K562 (cell line): Measurements from ENCODE around the gene OSBPL10. TPM values are rescaled to one million over a fixed set of nuclear protein-coding genes. Genes with fewer than 3 reads are reported as not detected.

Source experiments
- ARNT ChIP-seq, 2 experiments: fragments of 450-650 bp; IDR thresholded peaks; 2 replicates each; pipeline ENCODE4 v1.6.1; 2016; ENCODE audit warnings: mild to moderate bottlenecking in 1 of 2
- BCLAF1 ChIP-seq, 2 experiments: fragments of 450-650 bp in 1 of 2; IDR thresholded peaks; 2 replicates each; pipeline ENCODE4 v1.6.1; 2011 to 2017; ENCODE audit warnings: low read depth in 2 of 2, antibody characterized with exemption in 1 of 2, borderline replicate concordance in 1 of 2, low read length in 1 of 2, mild to moderate bottlenecking in 1 of 2, mixed read lengths in 1 of 2; ENCODE audit not compliant: control insufficient read depth in 1 of 2
- CREB3 ChIP-seq: fragments of 450-650 bp; conservative IDR thresholded peaks from 2 replicates; pipeline ENCODE4 v1.6.1; 2016; ENCODE audit warnings: missing genetic modification characterization, low read depth, mild to moderate bottlenecking, missing compliant biosample characterization, moderate library complexity
- FOSL1 ChIP-seq: fragments of 200-800 bp; sonication (Bioruptor generic); conservative IDR thresholded peaks from 2 replicates; pipeline ENCODE4 v1.6.1; 2016; ENCODE audit warnings: missing genetic modification characterization, missing compliant biosample characterization
- KLF1 ChIP-seq: fragments of 450-650 bp; IDR thresholded peaks from 2 replicates; pipeline ENCODE4 v1.6.1; 2016; ENCODE audit warnings: missing genetic modification characterization, missing compliant biosample characterization
- RNF2 ChIP-seq: sonication (generic); IDR thresholded peaks from 2 replicates; pipeline ENCODE4 v1.6.1; 2016
- TCF15 ChIP-seq: fragments of 250-450 bp; sonication (Bioruptor Pico); IDR thresholded peaks from 2 replicates; pipeline ENCODE4 v1.8.0; 2022; ENCODE audit warnings: moderate library complexity, mild to moderate bottlenecking, inconsistent platforms
- YY1 ChIP-seq, 3 experiments: IDR thresholded peaks; 2 replicates each; pipeline ENCODE4 v1.6.1; 2011; ENCODE audit warnings: low read length in 2 of 3, mild to moderate bottlenecking in 2 of 3, moderate library complexity in 2 of 3, borderline replicate concordance in 1 of 3, control low read depth in 1 of 3, low read depth in 1 of 3; ENCODE audit not compliant: insufficient read depth in 3 of 3, insufficient replicate concordance in 2 of 3, control insufficient read depth in 1 of 3, insufficient read length in 1 of 3; ENCODE audit errors: extremely low read depth in 1 of 3
- ZBTB12 ChIP-seq: fragments of 250-450 bp; sonication (Bioruptor Pico); IDR thresholded peaks from 2 replicates; pipeline ENCODE4 v1.4.0; 2020
- ZNF384 ChIP-seq: IDR thresholded peaks from 2 replicates; pipeline ENCODE4 v1.6.1; 2012; ENCODE audit warnings: low read depth, low read length, improper control_type of control experiment
- polyA plus RNA-seq, 8 experiments: library from polyadenylated mRNA; depleted of rRNA in 4 of 8; stranded (reverse) in 5 of 8; unstranded in 3 of 8; fragments of >200 nt; fragmentation: Nextera tagmentation in 2 of 8; fragmentation: Illumina TruSeq in 1 of 8; extraction: Ambion mirVana in 2 of 8; extraction: Trizol in 1 of 8; gene quantifications; 2 replicates each; pipeline versions ENCODE4 v1.2.1 to v1.2.3, GENCODE V29; 2011 to 2014; ENCODE audit warnings: inconsistent platforms in 1 of 8, missing spikeins in 1 of 8
- total RNA-seq, 7 experiments: library from RNA; depleted of rRNA in 6 of 7; stranded (reverse); fragments of >200 nt in 6 of 7; fragmentation: Illumina TruSeq in 2 of 7; extraction: Trizol in 2 of 7; gene quantifications; 2 replicates each; pipeline versions ENCODE4 v1.2.1 to v1.2.3, GENCODE V29; 2011 to 2021; ENCODE audit warnings: low replicate concordance in 1 of 7

OSBPL10 gene
- total and polyA plus RNA-seq, 9 of the 15 experiments (the other 6 are each of a cell fraction or from before 2014, with no cell fraction given), result 0.03 to 0.19 (median 0.14) TPM; not detected in 2

GRCh38 chr3:31862666-31863279 is 118.3 kb downstream of the OSBPL10 start (continued):
- TF ChIP-seq ZBTB12 (CRISPR knock-in tag), result no peak
- no peak for TF ChIP-seq ARNT (IDR thresholded peaks at IDR 0.05)
- no peak for TF ChIP-seq CREB3
- TF ChIP-seq BCLAF1 (IDR thresholded peaks at IDR 0.05; ENCODE audit: borderline replicate concordance in 1 of 2, control insufficient read depth in 1 of 2, low read depth in 2 of 2, low read length in 1 of 2), result no peak
- TF ChIP-seq YY1 (IDR thresholded peaks at IDR 0.05; ENCODE audit: borderline replicate concordance in 1 of 3, control insufficient read depth in 1 of 3, extremely low read depth in 1 of 3, insufficient read depth in 3 of 3, insufficient read length in 1 of 3, insufficient replicate concordance in 2 of 3, low read depth in 1 of 3, low read length in 2 of 3), result no peak
- TF ChIP-seq RNF2, result no peak
- no peak for TF ChIP-seq TCF15 (CRISPR knock-in tag)
- TF ChIP-seq ZNF384, result no peak
- TF ChIP-seq KLF1 (tag), result no peak
- no peak for TF ChIP-seq FOSL1 (tag)
